ENCODE results near the gene CFAP299.

- TF ChIP-seq CTCF (IDR thresholded peaks at IDR 0.05; ENCODE audit: insufficient read depth, low read length, poor library complexity, severe bottlenecking): no peak
- no peak for TF ChIP-seq EZH2phosphoT487 (conservative IDR thresholded peaks at IDR 0.05; ENCODE audit: low read length)
These were observed 257.4 kb downstream of the CFAP299 start for GRCh38 chr4:80592950-80593349.
